A549 (cell line): Measurements from ENCODE around the gene GPR15LG.

Experiments used
- CTCF ChIP-seq: fragments of >200 bp; sonication (Bioruptor Twin); formaldehyde crosslinking; IDR thresholded peaks from 3 replicates; pipeline ENCODE4 v1.5.1; 2016
- POLR2A ChIP-seq: IDR thresholded peaks from 2 replicates; pipeline ENCODE4 v1.6.1; 2012; ENCODE audit warnings: mild to moderate bottlenecking, low read length
- SREBF2 ChIP-seq: fragments of 450-650 bp; IDR thresholded peaks from 2 replicates; pipeline ENCODE4 v1.6.1; 2014; ENCODE audit warnings: mild to moderate bottlenecking, moderate library complexity

DNA sequence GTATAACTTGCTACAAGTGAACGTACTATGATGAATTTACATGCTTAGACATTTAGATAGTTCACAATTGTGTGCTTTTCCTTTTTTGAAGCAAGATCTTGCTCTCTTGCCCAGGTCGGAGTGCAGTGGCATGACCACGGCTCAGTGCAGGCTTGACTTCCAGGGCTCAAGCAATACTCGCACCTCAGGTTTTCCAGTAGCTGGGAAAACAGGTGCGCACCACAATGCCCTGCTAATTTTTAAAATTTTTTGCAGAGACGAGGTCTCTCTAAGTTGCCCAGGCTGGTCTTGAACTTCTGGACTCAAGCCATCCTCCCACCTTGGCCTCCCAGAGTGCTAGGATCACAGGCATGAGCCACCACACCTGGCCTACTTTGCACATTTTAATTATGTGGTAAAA is 1.8 kb downstream of the GPR15LG start:
- TF ChIP-seq SREBF2 (no peak), CTCF (no peak), POLR2A (no peak)
